Lower leg skin (tissue), 4 donors: ENCODE measurements around the gene SLC7A4. TPM values are rescaled to one million over a fixed set of nuclear protein-coding genes. Genes with fewer than 3 reads are reported as not detected.
"Not testable (repeated sequence)": the region's sequence is repeated elsewhere in the genome, so short reads cannot be mapped to it uniquely, and the experiment has no call there.

Source experiments
- DNase-seq, 2 donors: peaks; one replicate each; pipeline ENCODE4 v3.0.0-alpha.2; 2019; ENCODE audit warnings: low spot score in 2 of 2
- H3K4me3 ChIP-seq: fragments of 200-600 bp; sonication (generic); 2 replicates; pipeline ENCODE4 v1.5.1; 2017; ENCODE audit warnings: mild to moderate bottlenecking, low read depth; ENCODE audit not compliant: poor library complexity, severe bottlenecking
- CTCF ChIP-seq, 3 donors: fragments of 450-650 bp; IDR thresholded peaks; one replicate each; pipeline ENCODE4 v1.5.1; 2016; ENCODE audit warnings: antibody characterized with exemption in 3 of 3, mild to moderate bottlenecking in 3 of 3, moderate library complexity in 2 of 3
- POLR2A ChIP-seq, 2 donors: fragments of 450-650 bp; IDR thresholded peaks; one replicate each; pipeline ENCODE4 v1.6.1; 2016 to 2017; ENCODE audit warnings: antibody characterized with exemption in 2 of 2, mild to moderate bottlenecking in 1 of 2, moderate library complexity in 1 of 2
- WGBS, 2 donors: methylation state at CpG; one replicate each; pipeline ENCODE4 v1.1.5; 2018; 5-methylcytosine and 5-hydroxymethylcytosine counted together
- intact Hi-C: fragments of 100-400 bp; cut with DNase I; formaldehyde crosslinking; loops from one replicate; pipeline ENCODE4 v1.15.0; 2023; ENCODE audit warnings: low total_unique reads
- total RNA-seq, 4 donors: library from RNA; depleted of rRNA; stranded (reverse); fragments of >200 nt; gene quantifications; one replicate each; pipeline ENCODE4 v1.1.0, GENCODE V29; 2016

Gene SLC7A4
- total RNA-seq, 4 donors from 2014 or later, result 1.5 to 4.5 (median 2.8) TPM

- H3K4me3 ChIP-seq, result no peak overlapping the region
- TF ChIP-seq POLR2A (IDR thresholded peaks at IDR 0.05) (no peak), CTCF (IDR thresholded peaks at IDR 0.05) (no peak)
- intact Hi-C loops, result no loop called here
- 86 to 88% methylated on average over 15 of the region's 15 CpGs for WGBS, 2 donors
- DNase-seq, result no peak
These were observed 21.8 kb upstream of the SLC7A4 start for GRCh38 chr22:21054046-21054713.

GRCh38 chr22:21052715-21053459, 20.5 kb upstream of the SLC7A4 start:
- no peak for DNase-seq
- no peak overlapping the region for H3K4me3 ChIP-seq
- 78 to 81% methylated on average over 8 of the region's 8 CpGs for WGBS, 2 donors
- TF ChIP-seq POLR2A (IDR thresholded peaks at IDR 0.05), result no peak
- TF ChIP-seq CTCF (IDR thresholded peaks at IDR 0.05), result no peak
- intact Hi-C loops, result no loop called here

- WGBS, 2 donors, result 69 to 72% methylated on average over 8 of the region's 8 CpGs
- TF ChIP-seq CTCF (IDR thresholded peaks at IDR 0.05) (no peak), POLR2A (IDR thresholded peaks at IDR 0.05) (no peak)
- H3K4me3 ChIP-seq, result no peak overlapping the region
- intact Hi-C loops, result no loop called here
- no peak for DNase-seq
These were observed 19.6 kb upstream of the SLC7A4 start for GRCh38 chr22:21051831-21052400.

- DNase-seq, result no peak
- no peak for TF ChIP-seq POLR2A (IDR thresholded peaks at IDR 0.05)
- no peak for TF ChIP-seq CTCF (IDR thresholded peaks at IDR 0.05)
- 83 to 86% methylated on average over 9 of the region's 9 CpGs for WGBS, 2 donors
- H3K4me3 ChIP-seq, result no peak overlapping the region
- intact Hi-C loops, result no loop called here
These were observed 18.9 kb upstream of the SLC7A4 start for GRCh38 chr22:21051145-21051830.

GRCh38 chr22:21048965-21049364, 16.6 kb upstream of the SLC7A4 start:
- 100% methylated on average over 2 to 4 of the region's 12 CpGs for WGBS, 2 donors
- DNase-seq, H3K4me3 ChIP-seq, intact Hi-C loops: not testable (repeated sequence)

GRCh38 chr22:21048448-21048847, 16.1 kb upstream of the SLC7A4 start:
- H3K4me3 ChIP-seq, intact Hi-C loops, DNase-seq: not testable (repeated sequence)
- 76% methylated on average over 5 of the region's 5 CpGs for WGBS, 2 donors
